HEK293T (cell line): ENCODE measurements around the gene TCF12.

ENCODE experiments used
- ELF4 ChIP-seq: fragments of 450-650 bp; IDR thresholded peaks from 2 replicates; pipeline ENCODE4 v1.6.1; 2017; ENCODE audit warnings: antibody characterized with exemption
- FOXM1 ChIP-seq: fragments of 450-650 bp; IDR thresholded peaks from 2 replicates; pipeline ENCODE4 v1.6.1; 2017; ENCODE audit warnings: mild to moderate bottlenecking, borderline replicate concordance
- SP1 ChIP-seq: fragments of 450-650 bp; IDR thresholded peaks from 2 replicates; pipeline ENCODE4 v1.6.1; 2017
- TARDBP ChIP-seq: fragments of 450-650 bp; IDR thresholded peaks from 2 replicates; pipeline ENCODE4 v1.6.1; 2016
- ZNF384 ChIP-seq: fragments of 450-650 bp; IDR thresholded peaks from 2 replicates; pipeline ENCODE4 v1.6.1; 2016

GRCh38 chr15:57028176-57028575 is 109.7 kb downstream of the TCF12 start:
- TF ChIP-seq FOXM1 (no peak), SP1 (no peak), ELF4 (no peak), ZNF384 (no peak), TARDBP (no peak)
